K562 (cell line): ENCODE data around the gene BAZ2A. TPM values are rescaled to one million over a fixed set of nuclear protein-coding genes. Genes with fewer than 3 reads are reported as not detected.
A peak's percentile ranks its signal among the peaks of the same experiment; 100 is the strongest.

Experiments
- BRF1 ChIP-seq: IDR thresholded peaks from 3 replicates; pipeline ENCODE4 v1.6.1; 2011; ENCODE audit warnings: borderline replicate concordance, mild to moderate bottlenecking; ENCODE audit not compliant: insufficient read length; ENCODE audit errors: extremely low read depth
- CBX5 ChIP-seq: IDR thresholded peaks from 2 replicates; pipeline ENCODE4 v1.6.1; 2014; ENCODE audit warnings: low read depth, borderline replicate concordance
- CEBPZ ChIP-seq: fragments of 150-350 bp; IDR thresholded peaks from 2 replicates; pipeline ENCODE4 v1.6.1; 2014; ENCODE audit warnings: low read depth, mild to moderate bottlenecking, low read length, borderline replicate concordance
- ERF ChIP-seq: fragments of 450-650 bp; formaldehyde crosslinking; IDR thresholded peaks from 2 replicates; pipeline ENCODE4 v1.4.0; 2020; ENCODE audit warnings: mild to moderate bottlenecking, mixed read lengths
- FOXA3 ChIP-seq, 2 experiments: fragments of 450-650 bp in 1 of 2; sonication (generic) in 1 of 2; formaldehyde crosslinking; IDR thresholded peaks in 1 of 2; conservative IDR thresholded peaks in 1 of 2; 2 replicates each; pipeline versions ENCODE4 v1.4.0 to v1.8.0; 2020 to 2022; ENCODE audit warnings: mild to moderate bottlenecking in 2 of 2, missing genetic modification reagents in 1 of 2
- FOXJ3 ChIP-seq: sonication (generic); formaldehyde crosslinking; IDR thresholded peaks from 2 replicates; pipeline ENCODE4 v1.4.0; 2020; ENCODE audit warnings: mild to moderate bottlenecking, missing genetic modification reagents
- FOXP1 ChIP-seq: sonication (generic); formaldehyde crosslinking; IDR thresholded peaks from 2 replicates; pipeline ENCODE4 v1.8.0; 2022; ENCODE audit warnings: mild to moderate bottlenecking, missing genetic modification reagents
- POLR2AphosphoS2 ChIP-seq: IDR thresholded peaks from 2 replicates; pipeline ENCODE4 v1.6.1; 2012; ENCODE audit warnings: low read length, improper control_type of control experiment
- PURB ChIP-seq: sonication (generic); formaldehyde crosslinking; IDR thresholded peaks from 2 replicates; pipeline ENCODE4 v1.9.0; 2021; ENCODE audit warnings: low read depth, mild to moderate bottlenecking, missing genetic modification reagents
- RUNX1 ChIP-seq: sonication (generic); IDR thresholded peaks from 2 replicates; pipeline ENCODE4 v1.6.1; 2016; ENCODE audit warnings: antibody characterized with exemption, low read depth
- SETDB1 ChIP-seq: IDR thresholded peaks from one replicate; pipeline ENCODE4 v1.6.1; 2012; ENCODE audit warnings: low read length, control low read depth, inconsistent platforms
- XRCC4 ChIP-seq: IDR thresholded peaks from one replicate; pipeline ENCODE4 v1.6.1; 2011; ENCODE audit not compliant: insufficient read depth, insufficient read length; ENCODE audit errors: extremely low read depth
- ZC3H4 ChIP-seq: sonication (generic); formaldehyde crosslinking; IDR thresholded peaks from 2 replicates; pipeline ENCODE4 v1.9.0; 2021; ENCODE audit warnings: missing genetic modification reagents, borderline replicate concordance
- ZNF277 ChIP-seq: fragments of 250-450 bp; sonication (Bioruptor Pico); IDR thresholded peaks from 2 replicates; pipeline ENCODE4 v1.8.0; 2022; ENCODE audit warnings: inconsistent platforms, mild to moderate bottlenecking, moderate library complexity, borderline replicate concordance
- ZNF778 ChIP-seq: fragments of 450-650 bp; formaldehyde crosslinking; IDR thresholded peaks from 2 replicates; pipeline ENCODE4 v1.4.0; 2020; ENCODE audit warnings: mild to moderate bottlenecking, moderate library complexity
- polyA plus RNA-seq, 8 experiments: library from polyadenylated mRNA; depleted of rRNA in 4 of 8; stranded (reverse) in 5 of 8; unstranded in 3 of 8; fragments of >200 nt; fragmentation: Nextera tagmentation in 2 of 8; fragmentation: Illumina TruSeq in 1 of 8; extraction: Ambion mirVana in 2 of 8; extraction: Trizol in 1 of 8; gene quantifications; 2 replicates each; pipeline versions ENCODE4 v1.2.1 to v1.2.3, GENCODE V29; 2011 to 2014; ENCODE audit warnings: inconsistent platforms in 1 of 8, missing spikeins in 1 of 8
- total RNA-seq, 7 experiments: library from RNA; depleted of rRNA in 6 of 7; stranded (reverse); fragments of >200 nt in 6 of 7; fragmentation: Illumina TruSeq in 2 of 7; extraction: Trizol in 2 of 7; gene quantifications; 2 replicates each; pipeline versions ENCODE4 v1.2.1 to v1.2.3, GENCODE V29; 2011 to 2021; ENCODE audit warnings: low replicate concordance in 1 of 7
- TF ChIP-seq, protein P1 (sequence below): fragments of 450-650 bp; IDR thresholded peaks from 2 replicates; pipeline ENCODE4 v1.6.1; 2016; ENCODE audit warnings: low read depth, mild to moderate bottlenecking, moderate library complexity
- TF ChIP-seq, protein P2 (sequence below): fragments of 450-650 bp; IDR thresholded peaks from 2 replicates; pipeline ENCODE4 v1.6.1; 2016

The BAZ2A gene
- total and polyA plus RNA-seq, 9 of the 15 experiments (the other 6 are each of a cell fraction or from before 2014, with no cell fraction given): 4.5 to 86.4 (median 26.2) TPM

DNA sequence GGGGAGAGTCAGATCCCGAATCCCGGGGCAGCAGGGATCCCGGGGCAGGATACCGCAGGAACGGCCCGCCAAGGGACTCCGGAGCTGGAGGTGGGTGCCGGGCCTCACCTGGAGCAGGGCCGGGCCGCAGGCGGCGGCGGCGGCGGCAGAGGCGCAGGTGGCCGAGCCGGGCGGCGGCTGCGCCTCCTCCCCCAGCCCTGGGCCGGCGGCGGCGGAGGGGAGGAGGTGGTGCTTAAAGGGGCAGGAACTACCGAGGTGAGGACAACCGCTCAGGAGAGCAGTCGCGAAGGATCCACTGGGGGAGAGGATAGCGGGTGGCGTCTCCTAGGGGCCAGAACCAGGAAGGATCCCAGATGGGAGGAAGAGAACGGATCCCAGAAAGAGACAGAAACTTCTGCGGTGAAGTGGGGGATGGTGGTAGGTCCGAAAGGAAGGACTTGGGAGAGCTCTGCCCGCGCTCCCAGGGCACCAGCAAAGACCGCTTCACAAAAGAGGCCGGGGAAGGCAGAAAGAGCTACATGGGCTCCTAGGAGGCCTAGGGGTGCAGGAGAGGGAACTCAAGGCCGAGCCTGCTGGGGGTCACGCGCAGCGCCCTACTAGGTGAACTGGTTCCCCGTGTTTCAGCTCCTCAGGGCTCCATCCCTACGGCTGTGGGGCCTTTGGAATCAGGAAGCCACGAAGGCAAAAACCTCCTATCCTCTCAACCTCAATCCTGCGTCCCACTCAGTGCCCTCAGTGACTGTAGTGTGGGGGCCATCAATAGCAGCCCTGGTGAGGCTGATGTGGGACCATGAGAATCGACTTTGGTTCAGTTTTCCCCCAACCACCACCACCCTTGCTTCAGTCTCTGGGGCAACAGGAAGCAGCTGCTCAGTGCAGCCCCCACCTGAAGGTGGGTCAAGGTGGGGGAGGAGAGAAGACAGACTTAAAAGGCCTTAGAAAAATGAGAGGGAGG, 5.0 kb upstream of the BAZ2A start (continued):
- no peak for TF ChIP-seq FOXJ3
- TF ChIP-seq, protein P1, sequence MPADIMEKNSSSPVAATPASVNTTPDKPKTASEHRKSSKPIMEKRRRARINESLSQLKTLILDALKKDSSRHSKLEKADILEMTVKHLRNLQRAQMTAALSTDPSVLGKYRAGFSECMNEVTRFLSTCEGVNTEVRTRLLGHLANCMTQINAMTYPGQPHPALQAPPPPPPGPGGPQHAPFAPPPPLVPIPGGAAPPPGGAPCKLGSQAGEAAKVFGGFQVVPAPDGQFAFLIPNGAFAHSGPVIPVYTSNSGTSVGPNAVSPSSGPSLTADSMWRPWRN: no peak
- no peak for TF ChIP-seq CBX5
- TF ChIP-seq ZNF778 (CRISPR knock-in tag): no peak
- TF ChIP-seq BRF1: no peak
- peak; percentile 42; the same call in 1 of the 2 replicates for TF ChIP-seq ZC3H4
- no peak for TF ChIP-seq POLR2AphosphoS2
- no peak for TF ChIP-seq CEBPZ
- no peak for TF ChIP-seq ZNF277 (CRISPR knock-in tag)
- no peak for TF ChIP-seq ERF (CRISPR knock-in tag)
- no peak for TF ChIP-seq FOXP1 (CRISPR knock-in tag)
- no peak for TF ChIP-seq PURB
- TF ChIP-seq FOXA3 (CRISPR knock-in tag; conservative IDR thresholded peaks at IDR 0.05 in 1 of 2, IDR thresholded peaks at IDR 0.05 in 1 of 2): no peak
- TF ChIP-seq, protein P2, sequence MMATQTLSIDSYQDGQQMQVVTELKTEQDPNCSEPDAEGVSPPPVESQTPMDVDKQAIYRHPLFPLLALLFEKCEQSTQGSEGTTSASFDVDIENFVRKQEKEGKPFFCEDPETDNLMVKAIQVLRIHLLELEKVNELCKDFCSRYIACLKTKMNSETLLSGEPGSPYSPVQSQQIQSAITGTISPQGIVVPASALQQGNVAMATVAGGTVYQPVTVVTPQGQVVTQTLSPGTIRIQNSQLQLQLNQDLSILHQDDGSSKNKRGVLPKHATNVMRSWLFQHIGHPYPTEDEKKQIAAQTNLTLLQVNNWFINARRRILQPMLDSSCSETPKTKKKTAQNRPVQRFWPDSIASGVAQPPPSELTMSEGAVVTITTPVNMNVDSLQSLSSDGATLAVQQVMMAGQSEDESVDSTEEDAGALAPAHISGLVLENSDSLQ: no peak
- TF ChIP-seq SETDB1: no peak
- no peak for TF ChIP-seq XRCC4
- TF ChIP-seq RUNX1: no peak
